ENCODE data around the gene TTC17. TPM values are rescaled to one million over a fixed set of nuclear protein-coding genes. Genes with fewer than 3 reads are reported as not detected.

Gene TTC17
- total and polyA plus RNA-seq, 5 donors from 2014 or later, result 46.5 to 102 (median 56.0) TPM

DNA sequence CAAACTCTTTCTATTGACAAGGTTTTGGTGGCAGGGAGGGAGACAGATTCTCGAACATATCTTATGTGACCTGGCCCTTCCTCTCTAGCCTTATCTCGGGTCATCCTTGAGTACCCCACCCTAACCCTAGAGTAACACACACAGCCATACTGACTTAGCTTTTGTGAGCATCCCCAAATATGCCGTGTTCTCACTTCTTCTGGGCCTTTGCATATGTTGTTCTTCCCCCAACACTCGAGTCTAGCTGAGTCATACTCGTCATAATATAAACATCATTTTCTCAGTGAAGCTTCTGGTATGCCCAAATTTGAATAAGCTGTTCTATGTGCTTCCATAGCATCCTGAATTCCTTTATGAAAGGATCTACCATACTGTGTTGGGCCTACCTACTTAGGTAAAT lies 8.0 kb downstream of the TTC17 start:
- Mint-ChIP-seq H3K27me3 (no peaks in the 10 kb centered on the region), H3K9me3 (no peaks in the 10 kb centered on the region), H3K36me3 (peaks cover 28% of the 10 kb centered on the region), H3K4me1 (peaks cover 19 to 64% (median 43%) of the 10 kb centered on the region in 4 donors), H3K4me3 (no peak overlapping the region), H3K27ac (no peak overlapping the region)
- H3K9me3 ChIP-seq (ENCODE audit: control insufficient read depth in 2 of 2, low read length in 2 of 2), result no peaks in the 10 kb centered on the region
- no peak overlapping the region for H3K4me3 ChIP-seq (ENCODE audit: low read depth, low read length)
- H3K27ac ChIP-seq (ENCODE audit: insufficient read depth, low read length, poor library complexity, severe bottlenecking), result no peak overlapping the region
- H3K36me3 ChIP-seq (ENCODE audit: control insufficient read depth, insufficient read depth, low read length), result peaks cover 11% of the 10 kb centered on the region
- ATAC-seq (ENCODE audit: low read depth in 2 of 2), result no peak
- H3K27me3 ChIP-seq (ENCODE audit: control insufficient read depth, insufficient read depth, low read length), result no peaks in the 10 kb centered on the region
- DNase-seq, result no peak
- no peaks in the 10 kb centered on the region for H3K4me1 ChIP-seq (ENCODE audit: control insufficient read depth, insufficient read depth, low read length, poor library complexity, severe bottlenecking)

DNA sequence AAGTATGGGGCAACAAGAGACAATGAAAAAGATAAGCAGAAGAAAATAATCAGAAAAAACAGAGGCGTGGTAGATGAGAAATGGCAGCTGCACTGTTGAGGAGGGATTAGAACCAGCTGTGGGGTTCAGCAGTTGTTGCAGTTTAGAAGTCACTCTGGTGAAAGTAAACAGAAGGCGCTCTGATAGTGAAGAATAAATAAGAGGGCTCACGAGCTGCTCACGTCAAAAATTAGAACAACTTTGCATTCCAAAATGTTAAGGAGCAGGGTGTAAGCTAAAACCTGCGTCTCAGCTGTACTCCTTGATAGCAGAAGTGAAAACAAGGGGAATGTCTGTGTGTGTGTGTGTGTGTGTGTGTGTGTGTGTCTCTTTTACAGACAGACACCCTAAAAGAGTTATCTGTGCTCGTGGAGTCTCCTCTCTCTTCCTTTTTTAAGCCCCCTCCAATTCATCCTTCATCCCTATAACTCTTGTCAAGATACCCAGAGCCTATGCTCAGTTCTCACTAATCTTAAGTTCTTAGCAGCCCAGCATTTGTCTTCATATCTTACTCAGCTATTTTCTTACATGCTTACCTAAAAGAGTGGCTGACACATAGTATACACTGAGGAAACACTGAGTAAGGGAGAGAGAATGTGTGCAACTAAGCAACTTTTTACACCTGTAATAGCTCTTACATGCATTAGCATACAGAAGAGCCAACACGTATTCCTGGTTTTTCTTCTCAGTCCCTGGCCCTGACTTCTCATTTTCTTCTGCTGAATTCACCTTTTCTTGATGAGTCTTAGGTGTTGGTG lies 8.9 kb downstream of the TTC17 start:
- no peak overlapping the region for H3K27ac ChIP-seq (ENCODE audit: insufficient read depth, low read length, poor library complexity, severe bottlenecking)
- Mint-ChIP-seq H3K27ac (peak overlapping the region in 2 of 3 donors; percentile 19 to 87), H3K9me3 (no peaks in the 10 kb centered on the region), H3K4me3 (peak overlapping the region in 2 of 4 donors; percentile 8 to 35), H3K36me3 (peaks cover 28% of the 10 kb centered on the region), H3K27me3 (no peaks in the 10 kb centered on the region), H3K4me1 (peaks cover 18 to 59% (median 42%) of the 10 kb centered on the region in 4 donors)
- no peak for DNase-seq
- no peaks in the 10 kb centered on the region for H3K27me3 ChIP-seq (ENCODE audit: control insufficient read depth, insufficient read depth, low read length)
- H3K9me3 ChIP-seq (ENCODE audit: control insufficient read depth in 2 of 2, low read length in 2 of 2), result no peaks in the 10 kb centered on the region
- H3K4me3 ChIP-seq (ENCODE audit: low read depth, low read length), result no peak overlapping the region
- no peaks in the 10 kb centered on the region for H3K4me1 ChIP-seq (ENCODE audit: control insufficient read depth, insufficient read depth, low read length, poor library complexity, severe bottlenecking)
- H3K36me3 ChIP-seq (ENCODE audit: control insufficient read depth, insufficient read depth, low read length), result peaks cover 14% of the 10 kb centered on the region
- no peak for ATAC-seq (ENCODE audit: low read depth in 2 of 2)

DNA sequence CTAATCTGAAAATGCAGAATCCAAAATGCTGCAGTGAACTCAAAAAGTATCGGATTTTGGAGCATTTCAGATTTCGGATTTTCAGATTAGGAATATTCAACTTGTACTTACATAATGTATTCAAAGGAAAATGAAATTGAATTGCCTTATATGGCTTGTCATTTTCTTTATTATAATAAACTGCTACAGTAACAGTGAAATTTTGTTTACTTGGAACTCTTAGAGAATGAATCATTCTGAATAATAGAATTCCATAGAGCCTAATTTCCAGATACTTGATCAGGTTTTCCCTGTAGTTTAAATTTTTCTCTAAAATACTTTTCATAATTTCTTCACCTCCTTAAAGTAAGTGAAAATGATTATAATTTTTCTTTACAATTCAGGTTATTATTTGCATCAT lies 17.3 kb downstream of the TTC17 start:
- Mint-ChIP-seq H3K4me1 (peaks cover 27 to 37% (median 35%) of the 10 kb centered on the region in 4 donors), H3K9me3 (no peaks in the 10 kb centered on the region), H3K27me3 (no peaks in the 10 kb centered on the region), H3K36me3 (peaks cover 20% of the 10 kb centered on the region), H3K27ac (no peak overlapping the region), H3K4me3 (no peak overlapping the region)
- Histone ChIP-seq H3K4me3 (ENCODE audit: low read depth, low read length) (no peak overlapping the region), H3K27ac (ENCODE audit: insufficient read depth, low read length, poor library complexity, severe bottlenecking) (no peak overlapping the region), H3K4me1 (ENCODE audit: control insufficient read depth, insufficient read depth, low read length, poor library complexity, severe bottlenecking) (no peaks in the 10 kb centered on the region), H3K27me3 (ENCODE audit: control insufficient read depth, insufficient read depth, low read length) (no peaks in the 10 kb centered on the region), H3K9me3 (ENCODE audit: control insufficient read depth in 2 of 2, low read length in 2 of 2) (no peaks in the 10 kb centered on the region), H3K36me3 (ENCODE audit: control insufficient read depth, insufficient read depth, low read length) (peaks cover 33% of the 10 kb centered on the region)
- no peak for ATAC-seq (ENCODE audit: low read depth in 2 of 2)
- no peak for DNase-seq

DNA sequence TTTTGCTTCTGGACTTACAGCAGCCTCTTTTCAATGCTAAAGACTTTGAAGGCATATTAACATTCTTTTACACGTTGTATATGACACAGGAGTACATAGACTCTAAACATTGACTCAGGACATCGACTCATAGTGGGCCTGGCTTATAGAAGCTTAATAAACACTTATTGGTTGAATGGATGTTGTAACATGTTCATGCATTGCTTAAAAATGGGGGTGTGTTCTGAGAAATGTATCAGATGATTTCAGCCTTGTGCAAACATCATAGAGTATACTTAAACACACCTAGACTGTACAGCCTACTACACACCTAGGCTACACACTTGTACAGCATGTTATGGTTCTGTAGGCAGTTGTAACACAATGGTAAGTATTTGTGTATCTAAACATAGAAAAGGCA lies 17.9 kb downstream of the TTC17 start:
- Histone ChIP-seq H3K9me3 (ENCODE audit: control insufficient read depth in 2 of 2, low read length in 2 of 2) (no peaks in the 10 kb centered on the region), H3K27ac (ENCODE audit: insufficient read depth, low read length, poor library complexity, severe bottlenecking) (no peak overlapping the region), H3K4me3 (ENCODE audit: low read depth, low read length) (no peak overlapping the region), H3K4me1 (ENCODE audit: control insufficient read depth, insufficient read depth, low read length, poor library complexity, severe bottlenecking) (no peaks in the 10 kb centered on the region), H3K36me3 (ENCODE audit: control insufficient read depth, insufficient read depth, low read length) (peaks cover 32% of the 10 kb centered on the region), H3K27me3 (ENCODE audit: control insufficient read depth, insufficient read depth, low read length) (no peaks in the 10 kb centered on the region)
- no peaks in the 10 kb centered on the region for H3K27me3 Mint-ChIP-seq
- no peaks in the 10 kb centered on the region for H3K9me3 Mint-ChIP-seq
- no peak overlapping the region for H3K4me3 Mint-ChIP-seq
- peaks cover 25% of the 10 kb centered on the region for H3K36me3 Mint-ChIP-seq
- peak overlapping the region in 1 of 3 donors; percentile 8 for H3K27ac Mint-ChIP-seq
- DNase-seq (no peak), ATAC-seq (ENCODE audit: low read depth in 2 of 2) (no peak)
- H3K4me1 Mint-ChIP-seq, result peaks cover 27 to 39% (median 36%) of the 10 kb centered on the region in 4 donors

DNA sequence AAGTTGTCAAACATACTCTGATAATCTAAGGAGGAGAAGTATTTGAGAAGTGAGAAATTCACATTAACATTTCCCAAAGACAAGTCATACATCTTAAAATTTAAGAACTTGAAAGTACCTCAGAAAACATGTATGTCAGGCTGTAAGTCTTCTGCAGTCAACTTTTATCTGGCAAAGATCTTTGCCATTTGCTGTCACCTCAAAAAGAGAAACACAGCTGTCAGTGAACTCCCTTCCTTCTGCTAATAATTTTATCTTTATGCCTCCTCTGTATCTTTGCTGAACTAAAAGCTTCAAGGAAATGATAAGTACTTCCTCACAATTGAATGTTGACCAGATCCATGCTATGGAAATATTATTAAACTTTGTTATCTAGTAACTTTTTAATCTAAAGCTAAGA lies 18.7 kb downstream of the TTC17 start:
- no peak overlapping the region for H3K27ac ChIP-seq (ENCODE audit: insufficient read depth, low read length, poor library complexity, severe bottlenecking)
- H3K27me3 ChIP-seq (ENCODE audit: control insufficient read depth, insufficient read depth, low read length), result no peaks in the 10 kb centered on the region
- no peak overlapping the region for H3K4me3 ChIP-seq (ENCODE audit: low read depth, low read length)
- H3K36me3 ChIP-seq (ENCODE audit: control insufficient read depth, insufficient read depth, low read length), result peaks cover 32% of the 10 kb centered on the region
- no peaks in the 10 kb centered on the region for H3K9me3 ChIP-seq (ENCODE audit: control insufficient read depth in 2 of 2, low read length in 2 of 2)
- ATAC-seq (ENCODE audit: low read depth in 2 of 2), result no peak
- Mint-ChIP-seq H3K9me3 (no peaks in the 10 kb centered on the region), H3K4me3 (no peak overlapping the region), H3K36me3 (peaks cover 28% of the 10 kb centered on the region), H3K27me3 (no peaks in the 10 kb centered on the region), H3K27ac (no peak overlapping the region), H3K4me1 (peaks cover 27 to 43% (median 37%) of the 10 kb centered on the region in 4 donors)
- DNase-seq, result no peak
- no peaks in the 10 kb centered on the region for H3K4me1 ChIP-seq (ENCODE audit: control insufficient read depth, insufficient read depth, low read length, poor library complexity, severe bottlenecking)

DNA sequence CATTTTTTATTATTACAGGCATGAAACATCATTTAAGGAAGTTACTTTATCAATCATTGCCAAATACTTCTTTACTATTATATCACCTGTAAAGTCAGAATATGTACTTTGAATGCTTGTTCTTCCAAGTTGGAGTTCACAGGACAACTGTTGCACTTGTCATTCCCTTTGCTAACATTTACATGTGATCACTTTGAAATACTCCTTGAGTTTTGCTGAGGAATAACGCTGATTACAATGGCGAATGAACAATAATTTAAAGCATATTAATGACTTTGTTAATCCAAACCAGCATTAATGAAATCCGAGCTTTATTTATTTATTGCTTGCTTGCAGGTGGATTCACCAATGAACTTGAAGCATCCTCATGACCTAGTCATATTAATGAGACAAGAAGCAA lies 20.2 kb downstream of the TTC17 start:
- no peak overlapping the region for H3K4me3 ChIP-seq (ENCODE audit: low read depth, low read length)
- H3K36me3 Mint-ChIP-seq, result peaks cover 25% of the 10 kb centered on the region
- no peaks in the 10 kb centered on the region for H3K9me3 Mint-ChIP-seq
- no peak overlapping the region for H3K27ac ChIP-seq (ENCODE audit: insufficient read depth, low read length, poor library complexity, severe bottlenecking)
- no peaks in the 10 kb centered on the region for H3K4me1 ChIP-seq (ENCODE audit: control insufficient read depth, insufficient read depth, low read length, poor library complexity, severe bottlenecking)
- H3K27ac Mint-ChIP-seq, result no peak overlapping the region
- peaks cover 27 to 40% (median 32%) of the 10 kb centered on the region in 4 donors for H3K4me1 Mint-ChIP-seq
- peaks cover 27% of the 10 kb centered on the region for H3K36me3 ChIP-seq (ENCODE audit: control insufficient read depth, insufficient read depth, low read length)
- ATAC-seq (ENCODE audit: low read depth in 2 of 2) (no peak), DNase-seq (no peak)
- no peaks in the 10 kb centered on the region for H3K9me3 ChIP-seq (ENCODE audit: control insufficient read depth in 2 of 2, low read length in 2 of 2)
- no peaks in the 10 kb centered on the region for H3K27me3 Mint-ChIP-seq
- no peaks in the 10 kb centered on the region for H3K27me3 ChIP-seq (ENCODE audit: control insufficient read depth, insufficient read depth, low read length)
- H3K4me3 Mint-ChIP-seq, result peak overlapping the region in 1 of 4 donors; percentile 15

DNA sequence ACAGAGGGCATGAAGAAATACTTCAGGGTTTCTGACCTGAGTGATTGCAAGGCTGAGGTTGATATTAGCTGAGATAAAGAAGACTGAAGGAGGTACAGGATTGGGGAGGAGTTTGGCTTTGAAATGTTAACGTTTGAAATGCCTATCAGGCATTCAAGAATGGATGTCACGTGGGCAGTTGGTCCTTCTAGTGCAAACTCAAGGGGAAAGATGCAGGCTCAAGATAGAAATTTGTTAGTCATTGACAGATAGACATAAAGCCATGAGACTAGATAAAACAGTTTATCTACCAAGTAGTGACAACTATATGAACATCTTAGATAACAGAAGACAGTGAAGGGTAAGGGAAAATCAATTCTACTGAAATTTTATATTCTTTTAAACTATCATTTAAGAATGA lies 23.1 kb downstream of the TTC17 start:
- Mint-ChIP-seq H3K27ac (no peak overlapping the region), H3K4me1 (peaks cover 12 to 22% (median 17%) of the 10 kb centered on the region in 4 donors), H3K36me3 (peaks cover 24% of the 10 kb centered on the region), H3K9me3 (no peaks in the 10 kb centered on the region), H3K4me3 (peak overlapping the region in 1 of 4 donors; percentile 52), H3K27me3 (no peaks in the 10 kb centered on the region)
- Histone ChIP-seq H3K27ac (ENCODE audit: insufficient read depth, low read length, poor library complexity, severe bottlenecking) (no peak overlapping the region), H3K4me1 (ENCODE audit: control insufficient read depth, insufficient read depth, low read length, poor library complexity, severe bottlenecking) (no peaks in the 10 kb centered on the region), H3K36me3 (ENCODE audit: control insufficient read depth, insufficient read depth, low read length) (peaks cover 36% of the 10 kb centered on the region), H3K9me3 (ENCODE audit: control insufficient read depth in 2 of 2, low read length in 2 of 2) (no peaks in the 10 kb centered on the region), H3K4me3 (ENCODE audit: low read depth, low read length) (no peak overlapping the region), H3K27me3 (ENCODE audit: control insufficient read depth, insufficient read depth, low read length) (no peaks in the 10 kb centered on the region)
- ATAC-seq (ENCODE audit: low read depth in 2 of 2), result no peak
- no peak for DNase-seq

DNA sequence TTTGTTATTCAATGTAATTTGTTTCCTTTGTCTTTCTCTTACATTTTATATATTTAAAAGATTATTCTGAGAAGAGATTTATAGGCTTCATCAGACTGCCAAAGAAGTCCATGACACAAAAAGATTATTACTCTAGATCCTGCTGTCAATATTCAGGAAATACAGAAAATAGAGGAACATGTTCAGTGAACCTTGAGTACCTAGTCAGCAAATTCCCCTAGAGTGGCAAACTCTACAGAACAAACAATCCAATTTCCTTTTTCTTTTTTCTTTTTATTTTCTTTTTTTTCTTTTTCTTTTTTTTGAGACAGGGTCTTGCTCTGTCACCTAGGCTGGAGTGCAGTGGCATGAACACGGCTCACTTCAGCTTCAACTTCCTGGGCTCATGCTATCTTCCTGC lies 23.9 kb downstream of the TTC17 start:
- Histone ChIP-seq H3K4me1 (ENCODE audit: control insufficient read depth, insufficient read depth, low read length, poor library complexity, severe bottlenecking) (no peaks in the 10 kb centered on the region), H3K27me3 (ENCODE audit: control insufficient read depth, insufficient read depth, low read length) (no peaks in the 10 kb centered on the region), H3K36me3 (ENCODE audit: control insufficient read depth, insufficient read depth, low read length) (peaks cover 38% of the 10 kb centered on the region), H3K4me3 (ENCODE audit: low read depth, low read length) (no peak overlapping the region), H3K9me3 (ENCODE audit: control insufficient read depth in 2 of 2, low read length in 2 of 2) (no peaks in the 10 kb centered on the region), H3K27ac (ENCODE audit: insufficient read depth, low read length, poor library complexity, severe bottlenecking) (no peak overlapping the region)
- peaks cover 7 to 17% (median 12%) of the 10 kb centered on the region in 4 donors for H3K4me1 Mint-ChIP-seq
- peaks cover 20% of the 10 kb centered on the region for H3K36me3 Mint-ChIP-seq
- no peak for DNase-seq
- no peaks in the 10 kb centered on the region for H3K9me3 Mint-ChIP-seq
- H3K4me3 Mint-ChIP-seq, result no peak overlapping the region
- ATAC-seq (ENCODE audit: low read depth in 2 of 2), result no peak
- no peaks in the 10 kb centered on the region for H3K27me3 Mint-ChIP-seq
- no peak overlapping the region for H3K27ac Mint-ChIP-seq
